Keratinocyte (primary cell): ENCODE results near the gene USP30. TPM values are rescaled to one million over a fixed set of nuclear protein-coding genes. Genes with fewer than 3 reads are reported as not detected.

ENCODE experiments used
- DNase-seq: peaks from one replicate; pipeline ENCODE4 v3.0.0-alpha.2; 2011; ENCODE audit warnings: low read depth, missing footprints, low spot score
- FAIRE-seq: peaks from 2 replicates; lab custom pipeline; 2011; peaks lifted over from hg19 to GRCh38; lab: Jason Lieb, UNC
- H2AFZ ChIP-seq: 2 replicates; pipeline ENCODE4 v1.6.0; 2012; ENCODE audit warnings: low read length, control low read depth, inconsistent platforms; ENCODE audit not compliant: control insufficient read depth
- H3K27ac ChIP-seq: 2 replicates; pipeline ENCODE4 v1.5.1; 2011; ENCODE audit warnings: low read length; ENCODE audit not compliant: control insufficient read depth, insufficient read depth
- H3K27me3 ChIP-seq: 3 replicates; pipeline ENCODE4 v1.6.0; 2011; ENCODE audit warnings: low read length; ENCODE audit not compliant: control insufficient read depth, insufficient read depth; ENCODE audit errors: extremely low read depth
- H3K36me3 ChIP-seq, 2 experiments: 2 replicates in 1 of 2; 3 replicates in 1 of 2; pipeline ENCODE4 v1.5.1; 2011; ENCODE audit warnings: low read length in 2 of 2, mild to moderate bottlenecking in 1 of 2; ENCODE audit not compliant: control insufficient read depth in 2 of 2, insufficient read depth in 2 of 2; ENCODE audit errors: extremely low read depth in 1 of 2
- H3K4me1 ChIP-seq: 3 replicates; pipeline ENCODE4 v1.5.1; 2011; ENCODE audit warnings: low read length; ENCODE audit not compliant: control insufficient read depth, insufficient read depth; ENCODE audit errors: extremely low read depth
- H3K4me2 ChIP-seq: 3 replicates; pipeline ENCODE4 v1.6.0; 2011; ENCODE audit warnings: low read depth, low read length; ENCODE audit not compliant: control insufficient read depth, insufficient read depth; ENCODE audit errors: extremely low read depth
- H3K4me3 ChIP-seq, 3 experiments: fragments of 200-600 bp in 1 of 3; sonication (generic) in 1 of 3; 2 replicates in 2 of 3; 3 replicates in 1 of 3; pipeline ENCODE4 v1.5.1; 2011 to 2016; ENCODE audit warnings: low read length in 3 of 3, mild to moderate bottlenecking in 3 of 3, control low read depth in 2 of 3, inconsistent platforms in 1 of 3, low read depth in 1 of 3, mixed read lengths in 1 of 3, mixed run types in 1 of 3, moderate library complexity in 1 of 3; ENCODE audit not compliant: control insufficient read depth in 2 of 3, insufficient read depth in 2 of 3; ENCODE audit errors: extremely low read depth in 1 of 3
- H3K79me2 ChIP-seq: 2 replicates; pipeline ENCODE4 v1.6.0; 2012; ENCODE audit warnings: low read length; ENCODE audit not compliant: control insufficient read depth, insufficient read depth
- H3K9ac ChIP-seq: 3 replicates; pipeline ENCODE4 v1.6.0; 2011; ENCODE audit warnings: low read length; ENCODE audit not compliant: control insufficient read depth, insufficient read depth; ENCODE audit errors: extremely low read depth
- H3K9me1 ChIP-seq: 3 replicates; pipeline ENCODE4 v1.6.0; 2011; ENCODE audit warnings: low read length; ENCODE audit not compliant: control insufficient read depth, insufficient read depth; ENCODE audit errors: extremely low read depth
- H3K9me3 ChIP-seq: 2 replicates; pipeline ENCODE4 v1.5.1; 2012; ENCODE audit warnings: low read depth, low read length; ENCODE audit not compliant: control insufficient read depth
- H4K20me1 ChIP-seq: 3 replicates; pipeline ENCODE4 v1.6.0; 2011; ENCODE audit warnings: low read length; ENCODE audit not compliant: control insufficient read depth, insufficient read depth; ENCODE audit errors: extremely low read depth
- EZH2 ChIP-seq: IDR thresholded peaks from one replicate; pipeline ENCODE4 v1.6.1; 2012; ENCODE audit warnings: inconsistent platforms, mild to moderate bottlenecking, low read length, moderate library complexity
- dilution Hi-C: fragments of 300-500 bp; cut with MboI; formaldehyde crosslinking; loops from one replicate; pipeline ENCODE4 v1.7.0; 2020; ENCODE audit warnings: low sequenced_read_pairs; ENCODE audit not compliant: extremely low pct_ligation_motif_present
- polyA plus RNA-seq, 5 experiments: library from polyadenylated mRNA; depleted of rRNA in 3 of 5; stranded (reverse) in 3 of 5; stranded (forward) in 1 of 5; unstranded in 1 of 5; fragments of >200 nt; gene quantifications; 1 replicate in 1 of 5; 2 replicates in 3 of 5; 3 replicates in 1 of 5; pipeline versions ENCODE4 v1.2.1 to v1.2.3, GENCODE V29; 2011 to 2012; ENCODE audit warnings: missing spikeins in 2 of 5, low read depth in 1 of 5, low replicate concordance in 1 of 5
- TF ChIP-seq, protein P1 (sequence below), 3 experiments: IDR thresholded peaks in 1 of 3; conservative IDR thresholded peaks in 1 of 3; optimal IDR thresholded peaks in 1 of 3; 2 replicates in 2 of 3; 3 replicates in 1 of 3; pipeline versions ENCODE3 to v1.5.1; 2011; ENCODE audit warnings: low read length in 3 of 3, mild to moderate bottlenecking in 3 of 3, moderate library complexity in 2 of 3, control low read depth in 1 of 3, inconsistent platforms in 1 of 3; ENCODE audit not compliant: insufficient read depth in 2 of 3; ENCODE audit errors: extremely low read depth in 1 of 3

The USP30 gene
- polyA plus RNA-seq, 1 donor (not counting 4 experiments of a cell fraction or from before 2014, with no cell fraction given) = 10.0 TPM

DNA sequence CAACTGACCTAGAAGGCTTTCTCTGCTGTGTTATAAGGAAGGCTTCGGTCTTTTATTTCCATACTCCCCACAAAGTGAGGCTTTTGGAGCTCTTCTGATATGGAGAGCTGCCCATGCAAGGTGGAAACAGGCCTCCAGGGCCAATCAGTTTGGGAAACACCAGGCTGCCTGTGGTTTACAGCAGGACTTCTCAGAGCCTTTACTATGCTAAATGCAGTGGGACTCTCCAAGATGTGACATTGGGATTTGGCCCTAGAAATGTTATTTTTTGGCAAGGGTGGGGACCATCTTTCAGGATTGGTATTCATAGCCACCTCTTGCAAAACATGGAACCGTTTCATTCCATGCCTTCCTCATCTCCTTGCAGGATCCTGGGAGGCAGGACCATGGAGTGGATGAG, 67.7 kb downstream of the USP30 start:
- dilution Hi-C loops = loop anchor here (25.0 kb wide), 1 partner anchor 267 kb away; no protein-coding TSS in a partner anchor
- Histone ChIP-seq H2AFZ (no peak overlapping the region), H3K27ac (no peak overlapping the region), H3K9ac (no peak overlapping the region), H3K9me3 (no peaks in the 10 kb centered on the region), H3K27me3 (no peaks in the 10 kb centered on the region), H3K4me3 (no peak overlapping the region), H3K36me3 (no peaks in the 10 kb centered on the region), H3K9me1 (no peaks in the 10 kb centered on the region), H4K20me1 (no peaks in the 10 kb centered on the region), H3K4me1 (no peaks in the 10 kb centered on the region), H3K79me2 (no peaks in the 10 kb centered on the region), H3K4me2 (no peak overlapping the region)
- no peak for FAIRE-seq
- TF ChIP-seq, protein P1, sequence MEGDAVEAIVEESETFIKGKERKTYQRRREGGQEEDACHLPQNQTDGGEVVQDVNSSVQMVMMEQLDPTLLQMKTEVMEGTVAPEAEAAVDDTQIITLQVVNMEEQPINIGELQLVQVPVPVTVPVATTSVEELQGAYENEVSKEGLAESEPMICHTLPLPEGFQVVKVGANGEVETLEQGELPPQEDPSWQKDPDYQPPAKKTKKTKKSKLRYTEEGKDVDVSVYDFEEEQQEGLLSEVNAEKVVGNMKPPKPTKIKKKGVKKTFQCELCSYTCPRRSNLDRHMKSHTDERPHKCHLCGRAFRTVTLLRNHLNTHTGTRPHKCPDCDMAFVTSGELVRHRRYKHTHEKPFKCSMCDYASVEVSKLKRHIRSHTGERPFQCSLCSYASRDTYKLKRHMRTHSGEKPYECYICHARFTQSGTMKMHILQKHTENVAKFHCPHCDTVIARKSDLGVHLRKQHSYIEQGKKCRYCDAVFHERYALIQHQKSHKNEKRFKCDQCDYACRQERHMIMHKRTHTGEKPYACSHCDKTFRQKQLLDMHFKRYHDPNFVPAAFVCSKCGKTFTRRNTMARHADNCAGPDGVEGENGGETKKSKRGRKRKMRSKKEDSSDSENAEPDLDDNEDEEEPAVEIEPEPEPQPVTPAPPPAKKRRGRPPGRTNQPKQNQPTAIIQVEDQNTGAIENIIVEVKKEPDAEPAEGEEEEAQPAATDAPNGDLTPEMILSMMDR (optimal IDR thresholded peaks at IDR 0.05 in 1 of 3, IDR thresholded peaks at IDR 0.05 in 1 of 3, conservative IDR thresholded peaks at IDR 0.05 in 1 of 3; ENCODE audit: extremely low read depth in 1 of 3, insufficient read depth in 2 of 3, low read length in 3 of 3) = no peak
- TF ChIP-seq EZH2 = no peak
- DNase-seq = no peak

DNA sequence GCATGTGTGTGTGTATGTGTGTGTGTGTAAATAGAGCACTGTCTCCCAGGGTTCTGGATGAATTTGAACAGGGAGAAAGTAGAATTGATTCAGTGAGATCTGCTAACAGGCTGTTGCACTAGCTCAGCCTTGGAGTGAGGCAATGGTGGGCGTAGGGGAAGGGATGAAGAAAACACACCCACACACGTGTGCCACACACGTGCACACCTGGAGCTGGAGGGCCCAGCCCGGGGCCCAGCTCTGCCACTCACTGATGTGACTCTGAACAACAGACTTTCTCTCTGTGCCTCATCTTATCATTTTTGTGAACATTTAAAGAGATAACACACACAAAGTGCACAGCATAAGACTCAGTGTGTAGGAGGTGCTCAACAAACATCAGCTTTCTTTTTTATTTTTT, 68.2 kb downstream of the USP30 start:
- H3K4me2 ChIP-seq = no peak overlapping the region
- no peaks in the 10 kb centered on the region for H4K20me1 ChIP-seq
- no peaks in the 10 kb centered on the region for H3K9me3 ChIP-seq
- H2AFZ ChIP-seq = no peak overlapping the region
- no peak overlapping the region for H3K9ac ChIP-seq
- TF ChIP-seq, protein P1 (optimal IDR thresholded peaks at IDR 0.05 in 1 of 3, IDR thresholded peaks at IDR 0.05 in 1 of 3, conservative IDR thresholded peaks at IDR 0.05 in 1 of 3; ENCODE audit: extremely low read depth in 1 of 3, insufficient read depth in 2 of 3, low read length in 3 of 3) = no peak
- no peak for TF ChIP-seq EZH2
- H3K4me1 ChIP-seq = no peaks in the 10 kb centered on the region
- H3K27ac ChIP-seq = no peak overlapping the region
- no peaks in the 10 kb centered on the region for H3K79me2 ChIP-seq
- no peaks in the 10 kb centered on the region for H3K9me1 ChIP-seq
- dilution Hi-C loops = loop anchor here (25.0 kb wide), 1 partner anchor 267 kb away; no protein-coding TSS in a partner anchor
- H3K4me3 ChIP-seq = no peak overlapping the region
- H3K36me3 ChIP-seq = no peaks in the 10 kb centered on the region
- no peaks in the 10 kb centered on the region for H3K27me3 ChIP-seq
- FAIRE-seq (no peak), DNase-seq (no peak)
